Measurements from ENCODE around the gene FILIP1L.

The FILIP1L gene

GRCh38 chr3:99957151-99957796, 157.0 kb downstream of the FILIP1L start:
- Histone ChIP-seq H3K27ac (ENCODE audit: low read depth, low read length) (no peak overlapping the region), H3K9me3 (ENCODE audit: control insufficient read depth, insufficient read depth, low read length) (no peaks in the 10 kb centered on the region), H3K4me1 (ENCODE audit: control insufficient read depth, insufficient read depth, low read length) (peaks cover 11% of the 10 kb centered on the region; the same call in 1 of the 2 replicates), H3K9ac (ENCODE audit: low read depth, low read length) (no peak overlapping the region), H3K36me3 (ENCODE audit: control insufficient read depth, insufficient read depth, low read length) (no peaks in the 10 kb centered on the region), H3K4me3 (ENCODE audit: low read depth, low read length) (no peak overlapping the region), H3K27me3 (ENCODE audit: control insufficient read depth, insufficient read depth, low read length) (no peaks in the 10 kb centered on the region)

GRCh38 chr3:99955773-99956562, 158.3 kb downstream of the FILIP1L start:
- Histone ChIP-seq H3K4me3 (ENCODE audit: low read depth, low read length) (no peak overlapping the region), H3K27me3 (ENCODE audit: control insufficient read depth, insufficient read depth, low read length) (no peaks in the 10 kb centered on the region), H3K27ac (ENCODE audit: low read depth, low read length) (no peak overlapping the region), H3K9me3 (ENCODE audit: control insufficient read depth, insufficient read depth, low read length) (no peaks in the 10 kb centered on the region), H3K4me1 (ENCODE audit: control insufficient read depth, insufficient read depth, low read length) (peaks cover 11% of the 10 kb centered on the region; the same call in 1 of the 2 replicates), H3K9ac (ENCODE audit: low read depth, low read length) (no peak overlapping the region), H3K36me3 (ENCODE audit: control insufficient read depth, insufficient read depth, low read length) (no peaks in the 10 kb centered on the region)

GRCh38 chr3:99954914-99955644, 159.2 kb downstream of the FILIP1L start:
- no peak overlapping the region for H3K27ac ChIP-seq (ENCODE audit: low read depth, low read length)
- no peak overlapping the region for H3K9ac ChIP-seq (ENCODE audit: low read depth, low read length)
- no peak overlapping the region for H3K4me3 ChIP-seq (ENCODE audit: low read depth, low read length)
- no peaks in the 10 kb centered on the region for H3K9me3 ChIP-seq (ENCODE audit: control insufficient read depth, insufficient read depth, low read length)
- no peaks in the 10 kb centered on the region for H3K27me3 ChIP-seq (ENCODE audit: control insufficient read depth, insufficient read depth, low read length)
- H3K36me3 ChIP-seq (ENCODE audit: control insufficient read depth, insufficient read depth, low read length), result no peaks in the 10 kb centered on the region
- H3K4me1 ChIP-seq (ENCODE audit: control insufficient read depth, insufficient read depth, low read length), result peaks cover 11% of the 10 kb centered on the region; the same call in 1 of the 2 replicates

- Histone ChIP-seq H3K27ac (ENCODE audit: low read depth, low read length) (no peak overlapping the region), H3K4me3 (ENCODE audit: low read depth, low read length) (no peak overlapping the region), H3K9me3 (ENCODE audit: control insufficient read depth, insufficient read depth, low read length) (no peaks in the 10 kb centered on the region), H3K36me3 (ENCODE audit: control insufficient read depth, insufficient read depth, low read length) (no peaks in the 10 kb centered on the region), H3K4me1 (ENCODE audit: control insufficient read depth, insufficient read depth, low read length) (peaks cover 13% of the 10 kb centered on the region), H3K27me3 (ENCODE audit: control insufficient read depth, insufficient read depth, low read length) (no peaks in the 10 kb centered on the region), H3K9ac (ENCODE audit: low read depth, low read length) (no peak overlapping the region)
Measured at GRCh38 chr3:99953596-99953995, 160.7 kb downstream of the FILIP1L start.

- no peak overlapping the region for H3K4me3 ChIP-seq (ENCODE audit: low read depth, low read length)
- H3K9me3 ChIP-seq (ENCODE audit: control insufficient read depth, insufficient read depth, low read length), result no peaks in the 10 kb centered on the region
- no peak overlapping the region for H3K9ac ChIP-seq (ENCODE audit: low read depth, low read length)
- no peaks in the 10 kb centered on the region for H3K36me3 ChIP-seq (ENCODE audit: control insufficient read depth, insufficient read depth, low read length)
- H3K4me1 ChIP-seq (ENCODE audit: control insufficient read depth, insufficient read depth, low read length), result peaks cover 22% of the 10 kb centered on the region
- no peaks in the 10 kb centered on the region for H3K27me3 ChIP-seq (ENCODE audit: control insufficient read depth, insufficient read depth, low read length)
- no peak overlapping the region for H3K27ac ChIP-seq (ENCODE audit: low read depth, low read length)
Measured at GRCh38 chr3:99952306-99952705, 162.0 kb downstream of the FILIP1L start.

- no peaks in the 10 kb centered on the region for H3K9me3 ChIP-seq (ENCODE audit: control insufficient read depth, insufficient read depth, low read length)
- no peaks in the 10 kb centered on the region for H3K27me3 ChIP-seq (ENCODE audit: control insufficient read depth, insufficient read depth, low read length)
- H3K4me1 ChIP-seq (ENCODE audit: control insufficient read depth, insufficient read depth, low read length), result peaks cover 22% of the 10 kb centered on the region
- H3K27ac ChIP-seq (ENCODE audit: low read depth, low read length), result no peak overlapping the region
- H3K4me3 ChIP-seq (ENCODE audit: low read depth, low read length), result no peak overlapping the region
- H3K36me3 ChIP-seq (ENCODE audit: control insufficient read depth, insufficient read depth, low read length), result no peaks in the 10 kb centered on the region
- H3K9ac ChIP-seq (ENCODE audit: low read depth, low read length), result no peak overlapping the region
Measured at GRCh38 chr3:99951701-99952100, 162.6 kb downstream of the FILIP1L start.

GRCh38 chr3:99950921-99951320, 163.4 kb downstream of the FILIP1L start:
- Histone ChIP-seq H3K4me3 (ENCODE audit: low read depth, low read length) (no peak overlapping the region), H3K27ac (ENCODE audit: low read depth, low read length) (no peak overlapping the region), H3K9me3 (ENCODE audit: control insufficient read depth, insufficient read depth, low read length) (no peaks in the 10 kb centered on the region), H3K36me3 (ENCODE audit: control insufficient read depth, insufficient read depth, low read length) (no peaks in the 10 kb centered on the region), H3K27me3 (ENCODE audit: control insufficient read depth, insufficient read depth, low read length) (no peaks in the 10 kb centered on the region), H3K9ac (ENCODE audit: low read depth, low read length) (no peak overlapping the region), H3K4me1 (ENCODE audit: control insufficient read depth, insufficient read depth, low read length) (peaks cover 22% of the 10 kb centered on the region)

GRCh38 chr3:99949956-99950670, 164.2 kb downstream of the FILIP1L start:
- no peaks in the 10 kb centered on the region for H3K36me3 ChIP-seq (ENCODE audit: control insufficient read depth, insufficient read depth, low read length)
- H3K4me3 ChIP-seq (ENCODE audit: low read depth, low read length), result no peak overlapping the region
- peaks cover 27% of the 10 kb centered on the region for H3K4me1 ChIP-seq (ENCODE audit: control insufficient read depth, insufficient read depth, low read length)
- no peaks in the 10 kb centered on the region for H3K9me3 ChIP-seq (ENCODE audit: control insufficient read depth, insufficient read depth, low read length)
- no peaks in the 10 kb centered on the region for H3K27me3 ChIP-seq (ENCODE audit: control insufficient read depth, insufficient read depth, low read length)
- no peak overlapping the region for H3K27ac ChIP-seq (ENCODE audit: low read depth, low read length)
- no peak overlapping the region for H3K9ac ChIP-seq (ENCODE audit: low read depth, low read length)

- Histone ChIP-seq H3K9me3 (ENCODE audit: control insufficient read depth, insufficient read depth, low read length) (no peaks in the 10 kb centered on the region), H3K36me3 (ENCODE audit: control insufficient read depth, insufficient read depth, low read length) (no peaks in the 10 kb centered on the region), H3K27me3 (ENCODE audit: control insufficient read depth, insufficient read depth, low read length) (no peaks in the 10 kb centered on the region), H3K4me3 (ENCODE audit: low read depth, low read length) (no peak overlapping the region), H3K4me1 (ENCODE audit: control insufficient read depth, insufficient read depth, low read length) (peaks cover 35% of the 10 kb centered on the region), H3K9ac (ENCODE audit: low read depth, low read length) (no peak overlapping the region), H3K27ac (ENCODE audit: low read depth, low read length) (no peak overlapping the region)
Measured at GRCh38 chr3:99948467-99949089, 165.7 kb downstream of the FILIP1L start.

GRCh38 chr3:99947356-99947755, 166.9 kb downstream of the FILIP1L start:
- H3K4me3 ChIP-seq (ENCODE audit: low read depth, low read length), result no peak overlapping the region
- no peaks in the 10 kb centered on the region for H3K9me3 ChIP-seq (ENCODE audit: control insufficient read depth, insufficient read depth, low read length)
- H3K27ac ChIP-seq (ENCODE audit: low read depth, low read length), result no peak overlapping the region
- peaks cover 30% of the 10 kb centered on the region for H3K4me1 ChIP-seq (ENCODE audit: control insufficient read depth, insufficient read depth, low read length)
- H3K27me3 ChIP-seq (ENCODE audit: control insufficient read depth, insufficient read depth, low read length), result no peaks in the 10 kb centered on the region
- no peaks in the 10 kb centered on the region for H3K36me3 ChIP-seq (ENCODE audit: control insufficient read depth, insufficient read depth, low read length)
- H3K9ac ChIP-seq (ENCODE audit: low read depth, low read length), result no peak overlapping the region

Data from HUES48 (cell line).